ENCODE measurements around the gene SASH3. TPM values are rescaled to one million over a fixed set of nuclear protein-coding genes. Genes with fewer than 3 reads are reported as not detected.

SASH3 gene
- total RNA-seq, 4 donors from 2014 or later: 0.26 to 4.1 (median 2.9) TPM

GRCh38 chrX:129825746-129826505 lies 46.2 kb downstream of the SASH3 start:
- intact Hi-C loops (cut with DNase I; ENCODE audit: low total_unique reads): no loop called here
- no peak for TF ChIP-seq POLR2A (IDR thresholded peaks at IDR 0.05)
- no peak for TF ChIP-seq CTCF (IDR thresholded peaks at IDR 0.05)
- Histone ChIP-seq H3K27ac (no peak overlapping the region), H3K9me3 (no peaks in the 10 kb centered on the region), H3K27me3 (no peaks in the 10 kb centered on the region), H3K4me1 (no peaks in the 10 kb centered on the region), H3K4me3 (no peak overlapping the region), H3K36me3 (no peaks in the 10 kb centered on the region)
- DNase-seq: no peak

GRCh38 chrX:129830494-129830893 lies 50.7 kb downstream of the SASH3 start:
- no peak for DNase-seq
- Histone ChIP-seq H3K9me3 (no peaks in the 10 kb centered on the region), H3K27me3 (no peaks in the 10 kb centered on the region), H3K36me3 (no peaks in the 10 kb centered on the region), H3K4me1 (no peaks in the 10 kb centered on the region), H3K4me3 (no peak overlapping the region), H3K27ac (no peak overlapping the region)
- TF ChIP-seq CTCF (IDR thresholded peaks at IDR 0.05) (no peak), POLR2A (IDR thresholded peaks at IDR 0.05) (no peak)
- intact Hi-C loops (cut with DNase I; ENCODE audit: low total_unique reads): no loop called here

- intact Hi-C loops (cut with DNase I; ENCODE audit: low total_unique reads): no loop called here
- H3K4me3 ChIP-seq: no peak overlapping the region
- DNase-seq: no peak
- no peaks in the 10 kb centered on the region for H3K4me1 ChIP-seq
- no peak overlapping the region for H3K27ac ChIP-seq
- TF ChIP-seq POLR2A (IDR thresholded peaks at IDR 0.05) (no peak), CTCF (IDR thresholded peaks at IDR 0.05) (no peak)
- no peaks in the 10 kb centered on the region for H3K36me3 ChIP-seq
- H3K9me3 ChIP-seq: no peaks in the 10 kb centered on the region
- H3K27me3 ChIP-seq: no peaks in the 10 kb centered on the region
Observed at GRCh38 chrX:129831091-129831885, 51.5 kb downstream of the SASH3 start.

DNA sequence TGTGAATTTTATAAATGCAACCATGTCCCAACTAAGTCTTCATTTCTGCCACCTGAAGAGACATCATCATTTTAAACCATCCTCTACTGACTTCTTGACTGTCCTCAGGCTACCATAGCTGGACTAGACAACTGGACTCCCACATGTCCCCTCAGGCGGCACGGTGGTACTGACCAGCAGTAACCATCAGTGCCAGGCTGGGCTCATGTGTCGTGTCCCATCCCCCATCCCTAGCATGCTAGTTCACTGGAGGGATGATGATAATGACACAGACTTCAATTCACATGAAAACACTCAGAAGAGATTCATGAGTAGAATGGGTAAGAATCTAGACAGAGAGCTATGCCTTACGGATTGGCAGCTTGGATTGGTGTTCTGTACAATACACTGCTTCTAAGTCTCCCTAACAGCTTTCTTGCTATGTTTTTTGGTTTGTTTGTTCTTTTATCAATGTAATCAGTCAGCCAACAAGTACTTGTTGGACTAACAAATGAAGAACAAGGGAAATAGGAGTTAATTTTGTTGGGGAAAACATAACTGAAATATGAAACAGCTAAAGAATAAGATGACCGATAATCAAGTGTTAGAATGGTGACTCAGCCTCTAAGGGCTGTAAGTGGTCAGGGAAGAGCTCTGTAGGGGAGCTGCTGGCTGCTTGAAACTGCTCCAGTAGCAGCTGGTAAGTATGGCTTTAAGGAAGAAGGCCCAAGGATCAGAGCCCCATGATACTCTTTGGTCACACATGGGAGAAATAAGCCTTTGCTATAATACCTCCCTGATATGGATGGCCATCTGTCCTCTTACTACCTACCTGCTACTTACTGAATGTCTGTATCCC lies 53.6 kb downstream of the SASH3 start:
- no peak overlapping the region for H3K4me3 ChIP-seq
- no peaks in the 10 kb centered on the region for H3K27me3 ChIP-seq
- no peak for DNase-seq
- TF ChIP-seq POLR2A (IDR thresholded peaks at IDR 0.05): no peak
- TF ChIP-seq CTCF (IDR thresholded peaks at IDR 0.05): no peak
- H3K4me1 ChIP-seq: no peaks in the 10 kb centered on the region
- no peaks in the 10 kb centered on the region for H3K9me3 ChIP-seq
- intact Hi-C loops (cut with DNase I; ENCODE audit: low total_unique reads): no loop called here
- H3K27ac ChIP-seq: no peak overlapping the region
- H3K36me3 ChIP-seq: no peaks in the 10 kb centered on the region
